Measurements from ENCODE around the gene LARP1B. TPM values are rescaled to one million over a fixed set of nuclear protein-coding genes. Genes with fewer than 3 reads are reported as not detected.
"Not testable (repeated sequence)": the region's sequence is repeated elsewhere in the genome, so short reads cannot be mapped to it uniquely, and the experiment has no call there.

Gene LARP1B
- 10 to 100 TPM; 18.1 to 32.5 TPM for total RNA-seq

DNA sequence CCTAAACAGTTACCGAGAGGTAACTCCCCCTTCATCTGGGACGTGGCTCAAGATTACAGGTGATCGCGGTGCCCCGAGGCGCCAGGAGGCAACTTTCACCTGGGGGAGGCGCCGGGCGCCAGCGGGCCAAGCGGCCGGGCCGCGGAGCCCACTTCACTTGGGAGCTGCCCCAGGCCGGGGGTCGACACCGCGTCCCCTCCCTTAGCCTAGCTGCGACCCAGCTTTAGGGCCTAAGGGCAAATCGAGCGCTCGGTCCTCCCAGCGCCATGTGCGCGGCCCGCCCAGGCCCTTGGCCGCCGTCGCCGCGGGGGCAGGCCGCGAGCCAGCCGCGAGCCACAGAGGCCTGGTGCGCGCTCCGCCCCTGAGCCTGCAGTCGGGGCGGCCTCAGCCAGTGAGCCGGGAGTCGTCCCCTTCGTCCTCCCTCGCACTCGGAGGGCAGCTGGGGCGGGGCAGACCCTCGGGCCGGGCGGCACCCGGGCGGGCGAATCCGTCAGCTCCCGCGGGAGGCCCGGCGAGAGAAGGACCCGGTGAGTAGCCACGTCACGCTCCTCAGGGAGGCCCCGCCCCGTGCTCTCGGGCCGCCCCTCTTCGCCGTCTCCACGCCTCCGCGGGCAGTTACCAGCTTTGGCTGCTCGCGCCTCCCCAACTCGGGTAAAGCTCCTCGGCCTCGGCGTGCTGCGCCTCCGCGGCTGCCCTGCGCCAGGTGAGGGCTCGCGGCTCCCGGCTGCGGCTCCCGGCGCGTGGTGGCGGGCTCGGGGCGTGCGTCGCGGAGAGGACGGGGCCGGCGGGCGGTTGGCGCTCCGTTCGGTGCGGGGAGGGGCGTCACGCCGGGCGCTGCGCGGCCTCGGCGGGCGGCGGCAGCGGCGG is at the start of gene LARP1B:
Gene LARP1B, plus strand, starts transcription at position 614 of the 867 bp plus-strand sequence. CDS start 13,640 bp downstream, outside the sequence.
- DNase-seq (ENCODE audit: low spot score in 2 of 2), result peak; percentile 94
- peak; percentile 91 to 93 for ATAC-seq
- H3K9me3 Mint-ChIP-seq, result no peaks in the 10 kb centered on the region
- H3K36me3 Mint-ChIP-seq, result no peaks in the 10 kb centered on the region
- H3K27ac Mint-ChIP-seq, result peak within 1 kb of the TSS; percentile 90 to 98

- peaks cover 9 to 23% of the 10 kb centered on the region in 2 donors for H3K36me3 Mint-ChIP-seq
- ATAC-seq (no peak), DNase-seq (ENCODE audit: low spot score in 2 of 2) (no peak)
- no peaks in the 10 kb centered on the region for H3K9me3 Mint-ChIP-seq
- H3K27ac Mint-ChIP-seq, result no peak overlapping the region
These were observed 35.8 kb upstream of the LARP1B start for GRCh38 chr4:128025319-128025718.

DNA sequence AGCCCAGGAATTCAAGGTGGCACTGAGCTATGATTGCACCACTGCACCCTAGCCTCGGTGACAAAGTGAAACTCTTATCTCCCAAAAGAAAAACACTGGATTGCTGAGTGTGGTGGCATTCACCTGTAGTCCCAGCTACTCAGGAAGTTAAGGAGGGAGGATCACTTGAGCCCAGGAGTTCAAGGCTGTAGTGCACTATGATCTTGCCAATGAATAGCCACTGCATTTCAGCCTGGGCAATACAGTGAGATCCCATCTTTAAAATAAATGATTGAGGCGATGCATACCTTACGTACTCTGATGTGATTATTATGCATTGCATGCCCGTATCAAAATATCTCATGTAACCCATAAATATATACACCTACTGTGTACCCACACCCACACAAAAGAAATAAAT is 31.2 kb upstream of the LARP1B start:
- no peak overlapping the region for H3K27ac Mint-ChIP-seq
- peaks cover 4 to 13% of the 10 kb centered on the region in 2 donors for H3K36me3 Mint-ChIP-seq
- no peak for ATAC-seq
- no peaks in the 10 kb centered on the region for H3K9me3 Mint-ChIP-seq
- no peak for DNase-seq (ENCODE audit: low spot score in 2 of 2)

DNA sequence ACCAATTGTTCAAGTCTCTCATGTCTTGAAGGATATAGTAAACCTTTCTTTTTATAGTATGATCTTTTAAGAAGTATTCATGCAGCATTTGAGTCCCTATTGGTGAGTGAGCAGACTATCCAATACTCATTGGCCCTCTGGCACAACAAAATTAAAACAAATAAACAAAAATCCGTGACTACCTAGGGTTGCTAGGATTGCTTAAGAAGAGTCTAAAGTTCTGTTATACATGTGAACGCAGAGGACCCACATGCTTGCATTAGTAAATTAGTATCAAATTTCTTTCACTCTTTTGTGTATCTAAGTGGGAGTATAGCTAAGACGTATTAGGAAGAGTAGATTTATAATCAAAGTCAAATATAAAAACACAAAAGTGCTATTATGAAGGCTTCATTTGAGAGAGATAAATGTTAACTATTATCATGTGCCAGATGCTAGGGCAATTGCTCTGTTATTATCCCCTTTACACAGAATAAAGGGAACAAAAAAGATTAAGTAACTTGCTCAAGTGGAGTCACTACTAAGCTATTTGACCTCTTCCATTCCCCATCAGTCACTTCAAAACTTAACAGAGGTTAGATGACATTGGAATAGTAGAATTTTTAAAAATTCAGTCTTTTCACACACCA is 29.2 kb upstream of the LARP1B start:
- Mint-ChIP-seq H3K36me3 (peaks cover 4 to 8% of the 10 kb centered on the region in 2 donors), H3K9me3 (no peaks in the 10 kb centered on the region), H3K27ac (peak overlapping the region in 1 of 2 donors; percentile 41)
- ATAC-seq (no peak), DNase-seq (ENCODE audit: low spot score in 2 of 2) (no peak)

- H3K36me3 Mint-ChIP-seq, result no peaks in the 10 kb centered on the region
- no peaks in the 10 kb centered on the region for H3K9me3 Mint-ChIP-seq
- ATAC-seq, result no peak
- H3K27ac Mint-ChIP-seq, result no peak overlapping the region
- no peak for DNase-seq (ENCODE audit: low spot score in 2 of 2)
These were observed 21.5 kb upstream of the LARP1B start for GRCh38 chr4:128039568-128039967.

- ATAC-seq; H3K36me3 Mint-ChIP-seq; H3K27ac Mint-ChIP-seq; H3K9me3 Mint-ChIP-seq; DNase-seq (ENCODE audit: low spot score in 2 of 2): not testable (repeated sequence)
These were observed 14.1 kb upstream of the LARP1B start for GRCh38 chr4:128047019-128047418.

- H3K36me3 Mint-ChIP-seq; H3K9me3 Mint-ChIP-seq; ATAC-seq; H3K27ac Mint-ChIP-seq; DNase-seq (ENCODE audit: low spot score in 2 of 2): not testable (repeated sequence)
These were observed 13.6 kb upstream of the LARP1B start for GRCh38 chr4:128047514-128047913.

DNA sequence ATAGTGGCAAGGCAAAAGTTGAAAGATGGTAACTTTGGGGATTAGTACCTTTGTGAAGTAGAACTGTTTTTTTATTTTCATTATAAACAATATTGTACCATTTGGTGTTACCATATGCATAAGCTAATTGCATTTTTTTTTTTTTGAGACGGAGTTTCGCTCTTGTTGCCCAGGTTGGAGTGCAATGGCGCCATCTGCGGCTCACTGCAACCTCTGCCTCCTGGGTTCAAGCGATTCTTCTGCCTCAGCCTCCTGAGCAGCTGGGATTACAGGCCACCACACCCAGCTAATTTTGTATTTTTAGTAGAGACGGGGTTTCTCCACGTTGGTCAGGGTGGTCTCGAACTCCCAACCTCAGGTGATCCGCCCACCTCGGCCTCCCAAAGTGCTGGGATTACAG is 9.9 kb upstream of the LARP1B start:
- not testable (repeated sequence) for H3K36me3 Mint-ChIP-seq; DNase-seq (ENCODE audit: low spot score in 2 of 2); ATAC-seq

DNA sequence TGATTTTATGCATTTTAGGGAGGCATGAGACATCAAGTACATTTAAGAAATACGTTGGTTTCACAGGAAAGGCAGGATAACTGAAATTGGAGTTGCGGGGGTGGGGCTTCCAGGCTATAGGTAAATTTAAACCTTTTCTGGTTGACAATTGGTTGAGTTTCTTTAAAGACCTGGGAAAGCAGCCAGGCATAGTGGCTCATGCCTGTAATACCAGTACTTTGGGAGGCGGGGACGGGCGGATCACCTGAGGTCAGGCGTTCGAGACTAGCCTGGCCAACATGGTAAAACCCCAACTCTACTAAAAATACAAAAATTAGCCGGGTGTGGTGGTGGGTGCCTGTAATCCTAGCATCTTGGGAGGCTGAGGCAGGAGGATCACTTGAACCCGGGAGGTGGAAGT is 6.2 kb upstream of the LARP1B start:
- H3K36me3 Mint-ChIP-seq; H3K27ac Mint-ChIP-seq; DNase-seq (ENCODE audit: low spot score in 2 of 2); H3K9me3 Mint-ChIP-seq; ATAC-seq: not testable (repeated sequence)

More for the DNA sequence above, 9.9 kb upstream of the LARP1B start:
- H3K9me3 Mint-ChIP-seq, H3K27ac Mint-ChIP-seq: not testable (repeated sequence)

DNA sequence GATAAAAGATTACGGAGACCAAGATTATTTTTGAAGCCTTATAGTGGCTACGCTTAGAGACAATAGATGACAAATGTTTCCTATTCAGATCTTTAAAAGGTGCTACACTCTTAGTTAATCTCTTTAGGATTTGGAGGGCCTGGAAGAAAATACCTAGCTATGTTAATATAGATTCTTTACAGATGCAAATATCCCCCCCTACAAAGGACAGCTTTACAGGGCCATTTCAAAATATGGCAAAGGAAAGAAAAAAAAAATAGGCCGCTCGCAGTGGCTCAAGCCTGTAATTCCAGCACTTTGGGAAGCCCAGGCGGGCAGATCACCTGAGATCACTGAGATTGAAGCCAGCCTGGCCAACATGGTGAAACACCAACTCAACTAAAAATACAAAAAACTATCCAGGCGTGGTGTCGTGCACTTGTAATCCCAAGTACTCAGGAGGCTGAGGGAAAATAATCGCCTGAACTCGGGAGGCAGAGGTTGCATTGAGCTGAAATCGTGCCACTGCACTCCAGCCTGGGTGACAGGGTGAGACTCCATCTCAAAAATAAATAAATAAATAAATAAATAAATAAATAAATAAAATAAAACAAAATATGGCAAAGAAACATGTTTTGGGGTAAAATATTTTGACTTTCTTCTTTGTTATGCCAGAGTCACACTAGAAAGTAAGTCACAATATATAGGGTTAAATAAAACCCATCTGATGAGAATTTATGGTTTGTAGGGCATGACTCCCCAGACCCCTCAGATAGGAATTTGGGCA is 5.5 kb upstream of the LARP1B start:
- DNase-seq (ENCODE audit: low spot score in 2 of 2); ATAC-seq; H3K27ac Mint-ChIP-seq; H3K36me3 Mint-ChIP-seq; H3K9me3 Mint-ChIP-seq: not testable (repeated sequence)

- Mint-ChIP-seq H3K36me3 (no peaks in the 10 kb centered on the region), H3K27ac (no peak overlapping the region), H3K9me3 (no peaks in the 10 kb centered on the region)
- DNase-seq (ENCODE audit: low spot score in 2 of 2) (no peak), ATAC-seq (no peak)
These were observed 4.7 kb upstream of the LARP1B start for GRCh38 chr4:128056396-128056795.

GRCh38 chr4:128060121-128060698 is 902 bp upstream of the LARP1B start:
- DNase-seq (ENCODE audit: low spot score in 2 of 2) (no peak), ATAC-seq (no peak)
- H3K27ac Mint-ChIP-seq, result peak overlapping the region; percentile 90 to 98
- no peaks in the 10 kb centered on the region for H3K9me3 Mint-ChIP-seq
- H3K36me3 Mint-ChIP-seq, result no peaks in the 10 kb centered on the region

DNA sequence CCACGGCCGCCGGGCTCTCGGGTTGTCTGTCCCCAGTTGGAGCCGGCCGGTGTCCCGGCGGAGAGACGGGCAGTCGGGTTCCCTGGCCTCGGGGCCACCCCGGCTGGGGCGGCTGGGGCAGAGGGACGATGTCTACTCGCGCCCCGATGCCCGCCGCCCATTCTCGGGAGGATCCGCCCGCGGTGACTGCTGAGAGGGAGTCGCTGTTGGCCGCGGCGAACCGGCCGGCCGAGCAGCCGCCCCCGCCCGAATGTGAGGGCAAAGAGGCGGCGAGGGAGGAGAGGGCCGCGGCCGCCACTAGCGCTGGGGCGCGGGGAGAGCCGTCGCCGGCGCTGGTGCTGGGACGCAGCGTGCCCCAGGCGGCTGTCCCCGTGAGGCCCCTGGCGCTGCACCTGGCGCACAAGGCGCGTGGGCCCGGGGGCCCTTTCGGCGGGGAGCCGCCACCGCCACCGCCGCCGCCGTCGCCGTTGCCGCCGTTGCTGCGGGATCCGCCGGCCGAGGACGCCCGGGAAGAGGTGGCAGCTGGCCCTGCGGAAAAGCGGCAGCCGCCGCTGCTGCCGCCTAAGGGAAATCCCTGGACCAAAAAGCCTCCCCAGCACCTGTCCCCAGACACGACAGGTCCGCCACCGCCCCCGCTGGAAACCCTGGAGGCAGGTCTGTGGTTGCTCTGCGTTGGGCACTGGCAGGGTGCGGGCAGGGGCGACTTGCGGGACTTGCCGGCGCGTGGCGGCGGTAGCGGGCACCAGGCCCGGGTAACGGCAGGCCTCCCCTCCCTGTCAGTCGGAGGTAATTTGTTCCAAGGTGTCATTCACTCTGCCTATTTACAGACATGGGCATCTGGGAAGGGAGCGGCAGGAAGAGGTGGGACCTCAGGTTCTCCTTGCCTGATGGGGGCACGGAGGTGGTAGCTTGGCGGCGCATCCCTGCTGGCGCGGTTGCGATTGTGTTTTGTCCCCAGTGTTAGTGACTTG is 739 bp downstream of the LARP1B start:
- peak overlapping the region; percentile 68 to 90 for H3K27ac Mint-ChIP-seq
- DNase-seq (ENCODE audit: low spot score in 2 of 2) (peak; percentile 60 to 84), ATAC-seq (peak; percentile 35 to 44)
- H3K9me3 Mint-ChIP-seq, result no peaks in the 10 kb centered on the region
- H3K36me3 Mint-ChIP-seq, result no peaks in the 10 kb centered on the region

- H3K27ac Mint-ChIP-seq, result not testable (repeated sequence)
These were observed 5.3 kb downstream of the LARP1B start for GRCh38 chr4:128066453-128066820.

GRCh38 chr4:128068918-128069317 is 7.8 kb downstream of the LARP1B start:
- H3K36me3 Mint-ChIP-seq, result no peaks in the 10 kb centered on the region
- DNase-seq (ENCODE audit: low spot score in 2 of 2) (peak in 1 of 2 donors; percentile 9), ATAC-seq (peak in 1 of 2 donors; percentile 59)
- no peaks in the 10 kb centered on the region for H3K9me3 Mint-ChIP-seq
- no peak overlapping the region for H3K27ac Mint-ChIP-seq

More at GRCh38 chr4:128066453-128066820, 5.3 kb downstream of the LARP1B start:
- H3K36me3 Mint-ChIP-seq; H3K9me3 Mint-ChIP-seq; ATAC-seq; DNase-seq (ENCODE audit: low spot score in 2 of 2): not testable (repeated sequence)

DNA sequence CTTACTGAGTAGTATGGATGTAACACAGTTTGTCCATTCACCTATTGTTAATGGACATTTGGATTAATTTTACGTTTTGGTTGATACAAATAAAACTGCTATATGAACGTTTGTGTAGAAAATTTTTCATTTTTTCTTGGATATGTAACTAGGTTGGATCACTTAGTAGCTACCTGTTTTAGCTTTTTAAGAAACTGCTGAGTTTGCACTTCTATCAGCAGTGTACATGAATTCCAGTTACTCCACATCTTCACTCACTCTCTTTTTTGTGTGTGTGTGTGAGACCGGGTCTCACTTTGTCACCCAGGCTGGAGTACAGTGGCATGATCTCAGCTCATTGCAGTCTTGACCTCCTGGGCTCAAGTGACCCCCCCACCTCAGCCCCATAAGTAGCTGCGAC is 15.4 kb downstream of the LARP1B start:
- Mint-ChIP-seq H3K27ac (no peak overlapping the region), H3K9me3 (no peaks in the 10 kb centered on the region), H3K36me3 (peaks cover 13 to 16% of the 10 kb centered on the region in 2 donors)
- no peak for ATAC-seq
- no peak for DNase-seq (ENCODE audit: low spot score in 2 of 2)
